ENCODE data around the gene PJA1. TPM values are rescaled to one million over a fixed set of nuclear protein-coding genes. Genes with fewer than 3 reads are reported as not detected.

Gene PJA1
- total RNA-seq, 1 donor from 2014 or later: 18.6 TPM

- no peak for TF ChIP-seq CTCF (IDR thresholded peaks at IDR 0.05)
- intact Hi-C loops (cut with micrococcal nuclease): no loop called here
- Mint-ChIP-seq H3K27ac (no peak overlapping the region), H3K36me3 (ENCODE audit: low read depth) (no peaks in the 10 kb centered on the region), H3K4me1 (no peaks in the 10 kb centered on the region), H3K4me3 (no peak overlapping the region), H3K27me3 (peaks cover 2% of the 10 kb centered on the region), H3K9me3 (no peaks in the 10 kb centered on the region)
- no peak for DNase-seq
- ATAC-seq (ENCODE audit: low read depth): no peak
- ChIA-PET POLR2A (no interaction called here), CTCF (no interaction called here)
Measured at GRCh38 chrX:69143530-69143929, 21.7 kb downstream of the PJA1 start.

GRCh38 chrX:69142788-69143469, 22.3 kb downstream of the PJA1 start:
- CTCF ChIA-PET: no interaction called here
- no peak for ATAC-seq (ENCODE audit: low read depth)
- POLR2A ChIA-PET: no interaction called here
- TF ChIP-seq CTCF (IDR thresholded peaks at IDR 0.05): no peak
- intact Hi-C loops (cut with micrococcal nuclease): no loop called here
- Mint-ChIP-seq H3K4me3 (no peak overlapping the region), H3K4me1 (no peaks in the 10 kb centered on the region), H3K27ac (no peak overlapping the region), H3K9me3 (no peaks in the 10 kb centered on the region), H3K36me3 (ENCODE audit: low read depth) (no peaks in the 10 kb centered on the region), H3K27me3 (peaks cover 2% of the 10 kb centered on the region)
- DNase-seq: no peak

DNA sequence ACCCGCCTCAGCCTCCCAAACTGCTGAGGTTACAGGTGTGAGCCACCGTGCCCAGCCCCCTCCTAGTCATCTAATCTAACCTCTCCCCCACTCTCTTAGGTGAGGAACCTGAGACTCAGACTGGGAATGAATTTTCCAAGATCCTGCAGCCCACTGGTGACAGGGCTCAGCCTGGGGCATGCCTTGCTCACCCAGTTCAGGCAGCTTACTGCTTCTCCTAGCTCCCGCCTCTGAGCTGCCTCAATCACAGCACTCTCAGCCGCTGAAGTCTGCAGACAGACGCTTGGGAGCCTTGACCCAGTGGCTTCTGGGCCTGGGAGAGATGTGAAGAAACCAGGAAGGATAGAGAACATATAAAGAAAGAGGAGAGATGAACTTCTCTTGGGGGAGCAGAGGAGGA, 24.4 kb downstream of the PJA1 start:
- H3K36me3 Mint-ChIP-seq (ENCODE audit: low read depth): no peaks in the 10 kb centered on the region
- ChIA-PET POLR2A (no interaction called here), CTCF (no interaction called here)
- no peak for DNase-seq
- intact Hi-C loops (cut with micrococcal nuclease): no loop called here
- H3K9me3 Mint-ChIP-seq: no peaks in the 10 kb centered on the region
- no peak for ATAC-seq (ENCODE audit: low read depth)
- no peak overlapping the region for H3K4me3 Mint-ChIP-seq
- peaks cover 7% of the 10 kb centered on the region for H3K27me3 Mint-ChIP-seq
- TF ChIP-seq CTCF (IDR thresholded peaks at IDR 0.05): no peak
- H3K4me1 Mint-ChIP-seq: no peaks in the 10 kb centered on the region
- H3K27ac Mint-ChIP-seq: no peak overlapping the region

DNA sequence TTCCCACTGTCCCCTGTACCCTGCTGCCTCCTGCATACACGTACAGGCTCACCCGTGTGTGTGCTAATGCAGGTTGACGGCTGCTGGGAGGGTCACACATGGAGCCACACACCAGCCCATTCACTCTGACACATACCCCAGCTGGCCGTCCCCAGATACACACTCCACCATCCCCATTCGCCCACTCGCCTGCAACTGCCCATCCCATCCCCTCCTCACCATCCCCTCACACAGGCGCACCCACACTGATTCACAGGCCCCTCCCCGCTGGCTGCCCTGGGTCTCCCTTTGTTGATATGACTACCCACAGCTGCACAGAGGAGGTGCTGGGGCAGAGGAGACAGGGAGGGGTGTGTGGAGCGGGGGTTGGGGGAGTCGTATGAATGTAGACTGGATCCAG, 25.7 kb downstream of the PJA1 start:
- POLR2A ChIA-PET: no interaction called here
- peaks cover 7% of the 10 kb centered on the region for H3K27me3 Mint-ChIP-seq
- H3K9me3 Mint-ChIP-seq: no peaks in the 10 kb centered on the region
- intact Hi-C loops (cut with micrococcal nuclease): no loop called here
- CTCF ChIA-PET: no interaction called here
- no peaks in the 10 kb centered on the region for H3K4me1 Mint-ChIP-seq
- no peak for TF ChIP-seq CTCF (IDR thresholded peaks at IDR 0.05)
- no peaks in the 10 kb centered on the region for H3K36me3 Mint-ChIP-seq (ENCODE audit: low read depth)
- no peak overlapping the region for H3K4me3 Mint-ChIP-seq
- no peak for DNase-seq
- H3K27ac Mint-ChIP-seq: no peak overlapping the region
- no peak for ATAC-seq (ENCODE audit: low read depth)

DNA sequence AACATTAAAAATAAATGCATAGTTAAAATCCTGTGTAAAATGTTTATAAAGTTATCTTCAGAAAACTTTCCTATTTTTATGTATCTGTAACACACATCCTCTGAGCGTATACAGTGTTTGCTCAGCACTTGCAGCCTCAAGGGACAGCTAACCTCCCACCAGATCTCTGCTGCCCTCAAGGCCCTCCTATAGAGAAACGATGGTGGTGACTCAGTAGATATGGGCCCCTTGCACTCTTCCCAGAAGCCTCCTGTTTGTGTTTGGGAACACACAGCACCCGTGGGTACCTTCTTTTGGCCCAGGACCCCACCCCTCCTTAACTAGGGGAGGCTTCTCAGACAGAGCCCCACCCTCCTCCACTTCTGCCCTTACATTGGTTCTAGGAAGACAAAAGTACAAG, 26.7 kb downstream of the PJA1 start:
- POLR2A ChIA-PET: no interaction called here
- no peak overlapping the region for H3K4me3 Mint-ChIP-seq
- DNase-seq: no peak
- H3K9me3 Mint-ChIP-seq: no peaks in the 10 kb centered on the region
- CTCF ChIA-PET: no interaction called here
- ATAC-seq (ENCODE audit: low read depth): no peak
- intact Hi-C loops (cut with micrococcal nuclease): no loop called here
- H3K27ac Mint-ChIP-seq: no peak overlapping the region
- no peaks in the 10 kb centered on the region for H3K4me1 Mint-ChIP-seq
- H3K36me3 Mint-ChIP-seq (ENCODE audit: low read depth): no peaks in the 10 kb centered on the region
- H3K27me3 Mint-ChIP-seq: peaks cover 12% of the 10 kb centered on the region
- TF ChIP-seq CTCF (IDR thresholded peaks at IDR 0.05): no peak

All from activated B cell treated with CpG ODN at 0.5 μM for 24 hours (primary cell).